ENCODE results near the gene GYG2.

- TF ChIP-seq CTCF (IDR thresholded peaks at IDR 0.05 in 2 of 3, conservative IDR thresholded peaks at IDR 0.05 in 1 of 3; ENCODE audit: borderline replicate concordance in 1 of 3, insufficient read depth in 1 of 3, low read depth in 2 of 3, low read length in 2 of 3) (no peak), POLR2A (IDR thresholded peaks at IDR 0.05; ENCODE audit: borderline replicate concordance, extremely low read depth, insufficient read depth, insufficient read length) (no peak), ZNF274 (IDR thresholded peaks at IDR 0.05; ENCODE audit: low read depth, low read length) (no peak), SIN3A (IDR thresholded peaks at IDR 0.05; ENCODE audit: low read depth) (no peak), SP1 (IDR thresholded peaks at IDR 0.05; ENCODE audit: low read depth) (no peak), ZBTB33 (IDR thresholded peaks at IDR 0.05; ENCODE audit: extremely low read depth, insufficient replicate concordance, low read length) (no peak), RAD21 (IDR thresholded peaks at IDR 0.05; ENCODE audit: low read depth) (no peak), POLR2AphosphoS5 (IDR thresholded peaks at IDR 0.05; ENCODE audit: low read depth, low read length) (no peak), CBX3 (IDR thresholded peaks at IDR 0.05; ENCODE audit: low read depth) (no peak), ZFX (IDR thresholded peaks at IDR 0.05) (no peak)
Observed at GRCh38 chrX:2782778-2783177, 46.0 kb upstream of the GYG2 start.

Measured in HCT116 (cell line).